ENCODE data around the gene CX3CR1.
"Not testable (repeated sequence)": the region's sequence is repeated elsewhere in the genome, so short reads cannot be mapped to it uniquely, and the experiment has no call there.

The CX3CR1 gene, protein sequence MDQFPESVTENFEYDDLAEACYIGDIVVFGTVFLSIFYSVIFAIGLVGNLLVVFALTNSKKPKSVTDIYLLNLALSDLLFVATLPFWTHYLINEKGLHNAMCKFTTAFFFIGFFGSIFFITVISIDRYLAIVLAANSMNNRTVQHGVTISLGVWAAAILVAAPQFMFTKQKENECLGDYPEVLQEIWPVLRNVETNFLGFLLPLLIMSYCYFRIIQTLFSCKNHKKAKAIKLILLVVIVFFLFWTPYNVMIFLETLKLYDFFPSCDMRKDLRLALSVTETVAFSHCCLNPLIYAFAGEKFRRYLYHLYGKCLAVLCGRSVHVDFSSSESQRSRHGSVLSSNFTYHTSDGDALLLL

GRCh38 chr3:39279745-39280517 is at the start of gene CX3CR1:
Gene CX3CR1 (minus strand): TSS chr3:39280036. CDS start chr3:39266509, 13,527 bp downstream.
- DNase-seq = no peak

DNA sequence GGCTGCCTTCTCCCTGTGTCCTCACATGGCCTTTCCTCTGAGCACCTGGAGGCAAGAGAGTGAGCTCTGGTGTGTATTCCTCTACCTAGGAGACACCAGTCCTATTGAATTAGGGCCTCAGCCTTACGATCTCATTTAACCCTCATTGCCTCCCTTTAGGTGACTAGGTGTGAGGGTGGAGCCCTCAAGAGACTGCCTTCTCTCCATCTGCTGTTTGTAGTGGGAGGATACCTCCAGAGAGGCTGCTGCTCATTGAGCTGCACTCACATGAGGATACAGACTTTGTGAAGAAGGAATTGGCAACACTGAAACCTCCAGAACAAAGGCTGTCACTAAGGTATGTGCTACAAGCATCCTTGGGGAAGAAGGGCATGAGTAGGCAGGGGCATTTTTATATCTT is 49.7 kb upstream of the CX3CR1 start, which contains the start of gene CCR8:
Gene CCR8 (plus strand): TSS at position 217 of the 400 bp plus-strand sequence. CDS start 2,623 bp downstream, outside the sequence.
- DNase-seq = no peak

- DNase-seq = no peak
Observed at GRCh38 chr3:39327746-39328349, 48.0 kb upstream of the CX3CR1 start.

GRCh38 chr3:39327053-39327745 is 47.4 kb upstream of the CX3CR1 start:
- no peak for DNase-seq

DNA sequence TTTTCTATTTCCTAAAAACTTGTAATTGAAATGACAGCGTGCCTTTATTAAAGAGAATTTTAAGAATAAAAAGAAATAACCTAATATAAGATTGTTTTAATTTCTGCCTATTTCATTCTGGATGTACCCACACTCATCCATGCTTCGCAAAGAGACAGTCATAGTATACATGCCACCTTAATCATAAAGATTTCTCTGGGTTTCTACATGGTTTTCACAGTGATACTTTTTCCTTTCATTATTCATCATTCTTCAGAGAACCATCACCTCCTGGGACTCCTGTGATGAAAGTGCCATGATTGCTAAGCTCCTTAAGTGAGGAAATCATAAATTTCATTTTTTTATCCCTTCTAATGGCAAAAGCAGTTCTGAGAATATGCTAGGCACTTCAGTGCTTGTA is 45.4 kb upstream of the CX3CR1 start:
- no peak for DNase-seq

DNA sequence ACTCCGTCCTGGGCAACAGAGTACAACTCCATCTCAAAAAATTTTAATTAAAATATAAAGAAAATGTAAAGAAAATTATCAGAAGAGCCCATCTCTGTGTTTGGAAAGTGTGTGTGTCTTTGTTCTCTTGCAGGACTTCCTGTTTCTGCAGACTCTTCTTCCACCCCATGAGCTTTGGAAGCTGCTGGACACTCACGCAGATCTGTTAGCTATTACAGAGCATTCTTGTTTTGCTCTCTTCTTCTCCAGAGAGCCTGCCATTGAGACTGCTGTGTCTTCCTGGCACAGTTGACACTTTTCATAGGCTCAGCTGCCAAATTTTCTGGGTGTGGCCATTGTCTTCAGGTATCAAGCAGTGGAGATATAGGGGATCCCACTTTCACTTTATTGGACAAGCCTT is 43.7 kb upstream of the CX3CR1 start:
- DNase-seq = no peak

GRCh38 chr3:39322936-39323335 is 43.1 kb upstream of the CX3CR1 start:
- DNase-seq = no peak

DNA sequence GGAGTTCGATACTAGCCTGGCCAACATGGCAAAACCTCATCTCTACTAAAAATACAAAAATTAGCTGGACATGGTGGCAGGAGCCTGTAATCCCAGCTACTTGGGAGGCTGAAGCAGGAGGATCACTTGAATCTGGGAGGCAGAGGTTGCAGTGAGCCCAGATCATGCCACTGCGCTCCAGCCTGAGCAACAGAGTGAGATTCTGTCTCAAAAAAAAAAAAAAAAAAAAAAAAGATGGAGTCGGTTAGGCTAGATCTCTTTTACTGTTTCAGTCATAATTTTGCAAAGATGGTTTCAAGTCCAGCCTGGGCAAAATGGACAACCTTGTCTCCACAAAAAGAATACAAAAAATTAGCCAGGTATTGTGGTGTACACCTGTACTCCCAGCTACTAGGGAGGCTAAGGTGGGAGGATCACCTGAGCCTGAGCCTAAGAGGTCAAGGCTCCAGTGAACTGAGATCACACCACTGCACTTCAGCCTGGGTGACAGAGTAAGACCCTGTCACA is 42.4 kb upstream of the CX3CR1 start:
- DNase-seq = not testable (repeated sequence)

- not testable (repeated sequence) for DNase-seq
Observed at GRCh38 chr3:39321574-39321983, 41.7 kb upstream of the CX3CR1 start.

GRCh38 chr3:39319249-39319648 is 39.4 kb upstream of the CX3CR1 start:
- no peak for DNase-seq

GRCh38 chr3:39318301-39318700 is 38.5 kb upstream of the CX3CR1 start:
- no peak for DNase-seq

GRCh38 chr3:39317571-39318169 is 37.8 kb upstream of the CX3CR1 start:
- no peak for DNase-seq

- no peak for DNase-seq
Observed at GRCh38 chr3:39315420-39315819, 35.6 kb upstream of the CX3CR1 start.

DNA sequence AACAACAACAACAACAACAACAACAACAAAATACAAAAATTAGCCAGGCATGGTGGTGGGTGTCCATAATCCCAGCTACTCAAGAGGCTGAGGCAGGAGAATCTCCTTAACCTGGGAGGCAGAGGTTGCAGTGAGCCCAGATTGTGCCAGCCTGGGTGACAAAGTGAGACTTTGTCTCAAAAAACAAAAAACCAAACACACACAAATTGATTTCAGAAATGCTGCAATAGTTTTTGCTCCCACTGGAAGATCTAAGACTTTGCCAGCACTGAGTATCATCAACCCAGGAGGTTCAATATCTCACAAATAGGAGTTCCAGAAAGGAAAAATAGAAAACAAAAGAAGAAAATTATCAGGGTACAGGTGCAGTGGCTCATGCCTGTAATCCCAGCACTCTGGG is 33.5 kb upstream of the CX3CR1 start:
- no peak for DNase-seq

GRCh38 chr3:39302178-39302577 is 22.3 kb upstream of the CX3CR1 start:
- DNase-seq = no peak

GRCh38 chr3:39299279-39299678 is 19.4 kb upstream of the CX3CR1 start:
- DNase-seq = no peak

- DNase-seq = no peak
Observed at GRCh38 chr3:39296197-39297077, 16.6 kb upstream of the CX3CR1 start.

DNA sequence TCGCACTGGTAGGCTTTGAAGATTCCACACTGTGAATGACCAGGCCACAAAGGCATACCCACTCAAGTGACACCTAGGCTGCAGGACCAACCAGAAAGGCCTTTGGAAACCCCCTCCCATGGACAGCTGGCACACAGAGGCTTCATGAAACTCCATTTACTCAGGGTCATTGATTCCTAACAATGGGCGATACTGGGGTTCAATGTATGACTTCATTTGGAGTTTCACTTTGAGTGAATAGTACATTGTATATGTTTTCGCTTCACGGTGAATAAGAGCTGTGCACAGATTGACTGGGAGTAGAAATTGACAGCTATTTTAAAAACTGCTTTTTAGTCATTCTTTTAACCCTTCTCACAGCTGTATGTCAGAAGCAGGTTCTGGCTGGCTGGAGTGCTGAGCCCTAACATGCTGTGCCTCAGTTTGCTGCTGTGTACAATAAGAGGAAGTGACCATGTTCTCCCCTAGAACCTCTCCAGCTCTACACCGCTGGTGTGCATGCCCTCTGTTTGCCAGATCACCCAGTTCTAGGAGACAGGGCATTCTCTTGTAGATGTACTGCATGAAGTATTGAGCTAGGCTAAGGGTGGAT is 15.4 kb upstream of the CX3CR1 start:
- no peak for DNase-seq

DNA sequence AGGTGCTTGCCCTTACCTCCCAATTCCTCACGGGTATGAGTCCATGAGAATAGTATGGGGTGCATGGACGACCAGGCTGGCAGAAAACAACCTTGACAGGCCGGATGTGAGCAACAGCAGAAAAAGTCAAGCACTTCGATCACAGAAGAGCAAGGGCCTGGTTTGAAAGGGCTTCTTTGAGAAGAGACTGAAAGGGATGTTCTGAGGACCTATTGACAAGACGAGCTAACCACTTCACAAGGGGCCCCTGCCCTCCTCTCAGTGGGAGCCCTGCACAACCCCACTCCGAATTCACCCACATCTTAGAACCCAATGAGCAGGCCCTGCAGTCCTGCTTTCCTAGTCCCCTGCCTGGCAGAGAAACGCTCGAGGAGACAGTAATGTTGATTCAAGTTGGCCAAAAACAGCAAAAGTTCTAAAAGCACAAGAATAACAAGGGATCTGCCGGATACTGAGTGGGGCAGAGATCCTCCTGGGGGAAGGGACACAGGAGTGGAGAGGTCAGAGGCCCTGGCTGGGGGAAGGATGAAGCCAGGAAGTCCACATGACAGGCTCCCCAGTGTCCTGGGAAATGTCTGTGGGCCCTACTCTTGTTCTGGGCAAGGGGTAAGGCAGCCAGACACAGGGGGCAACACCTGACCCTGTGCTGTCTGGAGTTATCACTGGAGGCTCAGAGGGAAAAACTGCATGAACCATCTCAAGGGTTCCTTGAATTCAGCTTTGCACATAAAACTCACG is 14.8 kb upstream of the CX3CR1 start:
- DNase-seq = no peak

GRCh38 chr3:39292961-39293360 is 13.1 kb upstream of the CX3CR1 start:
- no peak for DNase-seq

All from NCI-H226 (cell line).